Measurements from ENCODE around the gene SMAD3.
"Not testable (repeated sequence)": the region's sequence is repeated elsewhere in the genome, so short reads cannot be mapped to it uniquely, and the experiment has no call there.

SMAD3 gene

DNA sequence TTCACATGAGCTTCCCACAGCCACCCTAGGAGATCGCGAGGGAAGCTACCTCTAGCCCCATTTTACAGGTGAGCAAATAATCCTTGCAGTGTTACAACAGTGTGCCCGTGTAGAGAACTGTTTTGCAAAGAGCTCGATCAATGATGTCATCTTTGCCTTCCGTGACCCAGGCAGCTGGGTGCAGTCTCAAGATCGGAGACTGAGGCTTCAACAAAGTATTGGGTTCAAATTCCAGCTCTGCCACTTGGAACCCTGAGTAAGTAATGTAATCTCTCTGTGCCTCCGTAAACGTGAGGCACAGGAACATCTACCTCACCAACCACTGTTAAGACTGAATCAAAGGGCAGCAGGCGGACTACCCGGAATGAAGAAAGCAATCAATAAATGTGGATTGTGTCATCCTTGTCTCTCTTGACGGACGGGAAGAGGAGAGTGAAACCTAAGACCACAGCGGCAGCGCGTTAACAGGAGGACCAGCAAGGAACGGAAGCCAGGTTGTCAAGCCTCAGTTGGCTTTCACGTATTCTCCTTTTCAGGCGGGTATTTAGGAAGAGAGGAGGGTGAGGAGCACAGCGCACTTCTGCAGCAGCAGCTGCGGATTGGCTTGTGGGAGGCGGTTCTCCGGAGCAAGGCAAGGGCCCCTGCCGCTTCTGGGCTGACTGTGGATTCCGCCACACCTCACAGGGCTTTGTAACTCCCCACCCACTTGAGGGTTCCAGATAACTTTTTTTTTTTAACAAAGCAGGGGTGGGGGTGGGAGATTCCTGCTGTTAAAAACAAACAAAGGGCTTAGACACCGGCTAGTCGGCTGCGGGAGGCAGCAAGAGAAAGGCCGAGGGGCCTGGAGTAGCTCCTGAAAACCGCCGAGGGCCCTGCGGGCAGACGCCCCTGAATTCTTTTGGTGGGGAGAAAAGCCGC is 1.5 kb upstream of the SMAD3 start:
- DNase-seq (ENCODE audit: low read depth) = no peak

DNA sequence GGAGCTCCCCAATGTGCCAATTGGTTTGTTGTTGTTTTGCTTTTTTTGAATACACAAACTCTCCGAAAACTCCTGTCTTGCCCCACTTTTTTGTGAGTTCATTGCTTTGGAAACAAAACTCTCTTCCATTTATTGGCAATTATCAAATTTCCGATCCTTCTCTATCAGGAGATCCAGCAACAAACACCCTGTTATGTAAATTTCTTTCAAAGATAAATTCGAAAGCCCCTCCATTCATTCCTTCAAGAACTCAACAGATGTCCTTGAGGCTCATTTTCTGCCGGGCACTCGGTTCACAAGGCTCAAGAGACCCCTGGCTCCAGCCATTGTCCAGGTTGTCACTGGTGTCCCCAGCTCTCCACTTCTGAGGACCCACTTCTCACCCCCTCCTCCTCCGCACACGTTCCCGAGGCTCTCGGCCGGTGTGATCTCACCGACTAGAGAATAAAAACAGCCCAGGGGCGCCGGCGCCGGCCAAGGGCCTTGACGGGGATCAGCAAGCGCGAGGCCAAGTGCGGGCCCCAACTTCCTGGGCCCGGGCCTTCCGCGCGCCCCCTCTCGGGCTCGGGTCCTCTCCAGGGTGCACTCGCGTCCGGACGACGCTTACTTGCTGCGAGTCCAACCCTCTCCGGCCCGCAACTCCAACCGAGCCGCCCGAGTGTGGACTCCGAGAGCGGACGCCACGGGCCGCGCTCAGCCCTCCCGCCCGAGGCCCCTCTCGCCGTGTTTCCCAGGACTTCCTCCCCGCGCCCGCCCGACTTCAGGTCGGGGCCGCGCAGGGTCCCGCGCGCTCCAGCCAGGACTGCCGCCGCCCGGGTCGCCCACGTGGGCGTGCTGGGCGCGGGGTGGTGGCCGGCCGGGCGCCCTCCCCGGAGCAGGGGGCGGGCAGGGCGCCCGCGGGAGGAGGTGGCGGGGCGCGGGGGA is 533 bp upstream of the SMAD3 start:
- DNase-seq (ENCODE audit: low read depth) = no peak

DNA sequence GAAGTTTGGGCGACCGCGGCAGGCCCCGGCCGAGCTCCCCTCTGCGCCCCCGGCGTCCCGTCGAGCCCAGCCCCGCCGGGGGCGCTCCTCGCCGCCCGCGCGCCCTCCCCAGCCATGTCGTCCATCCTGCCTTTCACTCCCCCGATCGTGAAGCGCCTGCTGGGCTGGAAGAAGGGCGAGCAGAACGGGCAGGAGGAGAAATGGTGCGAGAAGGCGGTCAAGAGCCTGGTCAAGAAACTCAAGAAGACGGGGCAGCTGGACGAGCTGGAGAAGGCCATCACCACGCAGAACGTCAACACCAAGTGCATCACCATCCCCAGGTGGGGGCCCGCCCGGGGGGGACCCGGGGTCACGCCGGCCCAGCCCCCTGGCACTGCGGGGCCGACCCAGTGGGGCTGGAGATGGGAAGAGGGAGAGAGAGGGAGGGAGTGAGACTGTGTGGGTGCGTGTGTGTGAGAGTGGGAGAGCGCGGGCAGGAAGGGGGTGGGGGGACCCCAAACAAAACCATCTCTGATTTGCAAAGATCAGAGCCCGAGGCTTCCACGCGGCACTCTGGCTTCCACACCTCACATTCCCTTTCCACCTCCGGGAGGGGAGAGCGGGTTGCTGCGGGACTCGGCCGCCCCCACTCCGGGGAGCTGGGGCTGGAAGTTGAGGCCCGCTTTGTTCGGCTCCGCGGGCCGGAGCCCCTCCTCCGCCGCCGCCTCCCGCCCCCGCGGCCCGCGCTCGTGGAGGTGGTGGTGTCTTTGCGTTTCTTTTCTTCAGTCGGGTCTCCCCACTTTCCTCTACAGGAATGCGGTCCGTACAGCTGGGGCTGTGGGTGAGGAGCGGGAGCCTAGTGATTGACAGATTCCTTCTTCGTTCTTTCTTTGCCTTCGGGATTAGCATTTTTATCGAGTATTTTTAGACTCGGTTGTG is 898 bp downstream of the SMAD3 start:
- DNase-seq (ENCODE audit: low read depth) = no peak

DNA sequence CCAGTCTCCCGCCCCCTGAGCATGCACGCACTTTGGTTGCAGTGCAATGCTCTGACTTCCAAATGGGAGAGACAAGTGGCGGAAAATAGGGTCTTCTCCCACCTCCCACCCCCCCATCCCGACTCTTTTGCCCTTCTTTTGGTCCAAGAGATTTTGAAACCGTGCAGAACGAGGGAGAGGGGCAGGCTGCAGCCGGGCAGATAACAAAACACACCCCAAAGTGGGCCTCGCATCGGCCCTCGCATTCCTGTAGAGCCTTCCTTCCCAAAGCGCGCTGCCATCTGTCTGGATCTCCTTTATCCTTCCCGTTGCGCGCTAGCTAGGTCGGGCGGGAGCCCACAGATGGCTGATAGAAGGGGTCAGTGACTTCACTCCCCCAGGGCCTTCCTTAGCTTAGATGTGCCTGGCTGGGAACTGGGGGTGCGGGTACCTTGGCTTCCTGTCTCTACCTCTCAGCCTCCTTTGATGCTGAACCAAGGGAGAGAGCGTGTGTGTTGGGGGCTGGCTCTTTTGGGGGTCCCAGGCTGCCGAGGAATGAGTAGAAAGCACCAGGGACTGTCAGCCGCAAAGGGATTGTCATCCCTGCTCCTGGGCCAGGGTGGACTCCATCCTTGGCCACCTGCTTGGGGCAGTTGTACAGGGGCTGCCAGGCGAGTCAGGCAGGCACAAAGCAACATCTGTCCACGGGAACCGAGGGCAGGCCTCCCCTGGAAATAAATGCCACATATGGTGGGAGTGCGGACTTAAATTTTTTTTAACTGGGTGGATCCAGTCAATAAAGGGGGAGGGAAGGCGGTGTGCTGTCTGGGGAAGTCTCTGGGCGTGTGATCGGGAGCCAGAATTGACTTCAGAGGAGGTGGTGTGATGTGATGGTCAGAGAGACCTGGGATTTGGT is 1.8 kb downstream of the SMAD3 start:
- DNase-seq (ENCODE audit: low read depth) = no peak

DNA sequence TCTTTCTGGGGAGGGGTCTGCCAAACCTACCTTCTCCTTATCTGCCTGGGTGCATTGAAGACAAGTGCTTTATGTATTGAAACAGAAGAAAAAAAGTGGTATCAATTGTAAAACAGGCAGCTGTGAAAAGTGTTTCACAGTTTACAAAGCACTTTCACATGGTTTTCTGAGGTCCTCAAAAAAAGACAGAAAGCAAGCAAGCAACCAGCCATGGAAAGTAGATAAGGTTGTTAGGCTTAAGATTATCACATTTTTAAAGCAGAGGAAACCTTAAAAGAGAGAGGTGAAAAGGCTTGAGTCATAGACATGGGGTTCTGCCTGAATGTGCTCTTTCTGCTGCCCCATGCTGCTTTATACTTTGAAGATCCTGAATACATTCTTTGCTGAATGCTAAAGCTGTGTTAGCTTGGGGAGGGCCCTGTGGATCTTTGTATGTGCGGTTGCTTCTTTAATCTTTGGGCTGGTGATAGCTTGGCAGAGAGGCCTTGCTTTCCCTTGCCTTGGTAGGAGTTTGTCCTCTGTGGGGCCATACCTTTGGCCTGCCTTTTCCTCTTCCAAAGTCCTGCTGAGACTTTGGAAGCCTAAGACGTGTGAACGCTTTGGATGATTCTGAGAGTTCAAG is 2.6 kb downstream of the SMAD3 start:
- no peak for DNase-seq (ENCODE audit: low read depth)

DNA sequence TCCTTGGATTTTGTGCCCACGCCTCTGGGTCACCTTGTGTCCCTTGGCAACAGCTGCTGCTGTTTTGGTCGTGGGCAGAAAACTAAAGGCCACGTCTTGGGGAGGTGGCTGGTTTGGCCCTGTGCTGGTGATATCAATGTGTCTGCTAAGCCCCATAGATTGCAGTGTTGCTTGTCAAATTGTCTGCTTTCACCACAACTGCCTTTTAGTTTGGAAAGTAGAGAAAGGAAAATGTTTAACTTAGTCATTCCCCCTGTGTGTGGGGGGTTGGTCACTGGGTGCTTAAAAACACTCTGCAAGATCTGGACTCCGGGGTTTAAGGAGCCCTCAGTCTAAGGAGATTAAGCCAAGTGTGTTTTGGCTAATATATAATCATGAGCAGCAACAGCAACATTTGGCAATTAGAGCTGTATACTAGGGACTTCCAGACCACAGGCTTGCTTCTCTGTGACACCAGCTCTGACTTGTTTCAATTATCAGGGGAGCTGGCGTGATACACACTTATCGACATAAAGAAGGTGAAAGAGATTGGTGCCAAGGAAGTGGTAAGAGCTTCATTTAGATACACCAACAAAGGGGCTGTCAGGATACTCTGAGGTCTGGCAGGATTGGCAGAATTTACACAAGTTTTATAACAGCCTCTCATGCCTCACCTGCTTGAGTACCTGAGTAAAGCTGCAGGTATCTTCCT is 3.5 kb downstream of the SMAD3 start:
- no peak for DNase-seq (ENCODE audit: low read depth)

DNA sequence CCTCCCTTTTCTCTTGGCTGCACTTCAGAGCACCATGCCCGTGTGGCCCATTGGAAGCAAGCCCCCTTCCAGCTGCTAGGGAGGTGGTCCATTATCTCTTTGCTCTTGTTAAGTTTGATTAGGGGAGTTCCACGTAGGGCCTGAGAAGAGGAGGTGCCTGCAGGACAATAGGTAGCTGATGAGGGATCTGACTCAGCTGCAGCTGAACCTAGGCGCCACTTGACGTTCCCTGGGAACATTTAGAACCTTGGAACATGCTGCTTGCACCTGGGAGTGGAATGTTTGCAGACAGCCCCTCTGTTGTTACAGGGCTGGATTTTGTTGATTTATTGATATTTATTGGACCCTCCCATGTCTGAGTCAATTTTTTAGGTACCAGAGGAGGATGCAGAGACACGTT is 4.7 kb downstream of the SMAD3 start:
- no peak for DNase-seq (ENCODE audit: low read depth)

DNA sequence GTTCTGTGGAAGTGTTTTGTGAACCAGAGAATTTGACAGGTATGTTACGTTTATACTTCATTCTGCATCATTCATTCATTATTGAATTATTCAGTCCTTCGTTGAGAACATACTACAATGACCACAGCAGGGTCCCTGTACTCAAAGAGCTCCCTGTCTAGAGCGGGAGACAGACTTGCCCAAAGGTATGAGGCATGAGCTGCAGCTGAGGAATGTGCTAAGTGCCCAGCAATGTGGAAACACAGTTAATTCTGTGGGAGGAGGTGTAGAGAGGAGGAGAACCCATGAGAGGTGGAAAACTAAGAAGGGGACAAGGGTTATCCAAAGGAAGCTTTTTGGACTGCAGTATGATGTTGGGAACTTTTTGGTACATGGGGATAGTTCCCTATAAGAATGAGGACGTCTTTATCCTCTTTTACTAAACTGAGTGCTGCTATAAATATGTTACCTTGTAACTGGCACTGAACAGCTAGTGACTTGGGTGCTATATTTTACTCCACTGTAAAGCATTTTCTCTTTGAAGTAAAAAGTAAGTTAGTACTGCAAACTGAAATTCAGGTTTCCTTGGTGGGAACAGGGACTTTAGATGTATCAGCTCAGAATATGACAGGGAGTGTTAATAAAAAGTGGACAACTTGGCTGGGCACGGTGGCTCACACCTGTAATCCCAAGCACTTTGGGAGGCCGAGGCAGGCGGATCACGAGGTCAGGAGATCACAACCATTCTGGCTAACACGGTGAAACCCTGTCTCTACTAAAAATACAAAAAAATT is 5.7 kb downstream of the SMAD3 start:
- no peak for DNase-seq (ENCODE audit: low read depth)

DNA sequence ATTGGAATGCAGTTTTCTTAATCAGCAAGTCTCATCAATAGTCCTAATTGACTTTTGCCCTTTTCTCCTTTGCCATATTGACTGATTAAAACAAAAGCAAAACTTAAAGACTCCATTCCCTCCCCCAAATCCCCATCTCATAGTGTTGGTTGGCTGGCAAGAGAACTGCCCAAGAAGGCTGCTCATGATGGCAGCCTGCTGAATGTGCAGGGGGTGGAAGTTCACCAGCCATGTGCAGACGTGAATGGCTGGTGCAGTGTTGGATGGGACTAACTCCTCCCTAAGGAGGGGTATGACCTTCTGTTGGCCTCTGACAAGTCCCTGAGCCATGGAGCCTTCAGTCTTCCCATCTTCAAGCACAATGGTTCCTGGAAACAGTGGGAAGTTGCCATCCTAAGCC is 7.0 kb downstream of the SMAD3 start:
- DNase-seq (ENCODE audit: low read depth) = no peak

DNA sequence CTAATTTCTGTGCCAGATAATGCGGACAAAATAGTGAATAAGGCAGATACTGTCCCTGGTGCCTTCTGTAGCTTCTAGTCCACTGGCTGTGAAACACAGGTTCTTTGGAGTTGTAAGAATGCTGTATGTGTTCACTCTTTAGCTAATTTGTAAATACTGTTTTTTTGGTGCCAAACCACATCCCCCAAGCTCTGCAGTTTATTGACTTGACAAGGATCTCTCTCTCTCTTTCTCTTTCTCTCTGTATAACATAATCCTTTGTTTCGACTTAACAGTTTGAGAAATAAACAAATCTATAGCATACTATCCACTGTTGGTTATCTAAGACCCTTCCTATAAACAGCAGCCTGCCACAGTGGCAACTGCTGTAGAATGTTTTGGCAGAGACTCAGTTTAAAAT is 7.6 kb downstream of the SMAD3 start:
- DNase-seq (ENCODE audit: low read depth) = no peak

DNA sequence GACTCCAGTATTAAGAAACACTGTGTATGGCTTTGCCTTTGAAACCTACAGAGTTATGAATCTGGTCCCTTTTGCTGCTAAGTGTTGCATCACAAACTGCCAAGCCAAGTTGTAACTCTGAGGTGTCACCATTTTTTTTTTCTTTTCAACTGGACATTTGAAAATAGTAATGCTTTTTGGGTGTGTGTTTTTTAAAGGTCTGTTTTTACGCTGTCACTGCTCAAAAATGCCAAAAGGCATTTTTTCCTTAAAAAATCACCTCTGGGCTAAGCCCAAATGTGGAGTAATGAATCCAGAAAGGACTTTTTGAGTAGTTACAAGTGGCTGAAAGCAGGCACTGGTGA is 9.5 kb downstream of the SMAD3 start:
- DNase-seq (ENCODE audit: low read depth) = no peak

DNA sequence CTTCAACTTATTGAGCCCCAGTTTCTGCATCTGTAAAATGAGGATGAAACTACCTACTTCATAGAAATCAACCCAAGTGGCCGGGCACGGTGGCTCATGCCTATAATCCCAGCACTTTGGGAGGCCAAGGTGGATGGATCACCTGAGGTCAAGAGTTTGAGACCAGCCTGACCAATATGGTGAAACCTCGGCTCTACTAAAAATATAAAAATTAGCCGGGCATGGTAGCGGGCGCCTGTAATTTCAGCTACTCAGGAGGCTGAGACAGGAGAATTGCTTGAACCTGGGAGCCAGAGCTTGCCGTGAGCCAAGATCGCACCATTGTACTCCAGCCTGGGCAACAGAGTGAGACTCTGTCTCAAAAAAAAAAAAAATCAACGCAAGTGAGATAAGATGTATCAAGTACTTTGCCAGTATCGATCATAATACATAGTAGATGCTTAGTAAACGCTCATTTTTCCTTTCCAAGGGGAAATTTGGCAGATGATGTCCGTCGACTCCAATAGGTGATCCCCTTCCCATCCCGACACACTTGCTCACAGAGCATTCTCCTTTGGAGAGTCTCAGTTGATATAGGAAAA is 10.2 kb downstream of the SMAD3 start:
- not testable (repeated sequence) for DNase-seq (ENCODE audit: low read depth)

DNA sequence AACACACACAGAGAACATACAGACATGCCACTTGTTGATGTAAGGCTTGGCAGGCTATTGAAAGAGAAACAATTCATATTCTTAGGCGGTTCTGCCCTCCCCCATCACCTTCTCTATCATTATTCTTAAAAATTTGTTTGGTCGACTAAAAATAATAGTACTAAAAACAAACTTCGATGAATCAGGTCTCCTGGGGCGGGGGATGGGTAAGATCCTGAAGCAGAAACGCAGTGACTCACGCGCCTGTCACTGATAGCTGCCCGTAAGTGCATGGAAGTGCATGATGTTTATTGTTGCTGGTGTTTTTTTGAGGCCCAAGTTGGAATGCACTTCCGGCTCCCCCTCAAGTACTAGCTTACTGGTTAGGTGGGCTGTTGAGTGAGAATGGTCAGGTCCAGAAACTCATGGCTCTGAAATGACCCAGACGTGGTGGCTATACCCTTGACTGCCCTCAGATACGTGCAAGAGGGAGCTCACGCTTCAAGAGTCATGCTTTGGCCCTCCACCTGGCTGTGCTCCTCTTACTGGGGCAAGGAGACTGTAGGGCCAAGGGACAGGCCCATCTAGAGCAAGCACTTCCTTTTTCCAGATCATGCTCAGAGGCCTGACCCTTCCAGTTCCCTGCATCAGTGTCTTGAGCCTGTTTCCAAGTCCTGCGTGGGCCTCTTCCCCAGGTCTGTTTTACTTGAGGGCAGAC is 10.9 kb downstream of the SMAD3 start:
- DNase-seq (ENCODE audit: low read depth) = no peak

DNA sequence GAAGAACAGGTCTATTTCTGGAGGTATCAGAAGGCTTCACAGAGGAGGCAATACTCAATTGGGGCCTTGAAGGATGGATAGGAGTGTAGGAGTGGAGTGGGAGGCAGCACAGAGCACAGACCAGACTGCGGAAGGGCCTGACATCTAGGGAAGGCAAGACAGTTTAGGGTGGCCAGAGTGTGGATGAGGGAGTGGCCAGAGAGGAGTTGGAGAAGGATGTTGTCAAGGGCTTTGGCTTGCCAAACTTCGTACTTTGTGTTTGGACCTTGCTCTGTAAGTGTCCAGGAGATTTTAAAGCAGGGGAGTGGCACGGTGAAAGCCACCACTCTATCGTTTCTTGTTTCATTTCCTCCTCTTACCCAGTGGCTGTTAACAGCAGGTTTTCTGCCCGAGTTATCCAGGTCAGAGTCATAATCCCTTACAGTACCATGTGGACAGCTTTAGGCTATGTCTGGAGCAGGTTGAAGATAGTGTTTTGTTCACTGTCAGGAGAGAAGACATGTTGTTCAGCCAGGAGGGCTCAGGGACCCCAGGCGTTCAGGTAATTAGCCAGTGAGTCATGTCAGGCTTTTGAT is 12.3 kb downstream of the SMAD3 start:
- DNase-seq (ENCODE audit: low read depth) = no peak

DNA sequence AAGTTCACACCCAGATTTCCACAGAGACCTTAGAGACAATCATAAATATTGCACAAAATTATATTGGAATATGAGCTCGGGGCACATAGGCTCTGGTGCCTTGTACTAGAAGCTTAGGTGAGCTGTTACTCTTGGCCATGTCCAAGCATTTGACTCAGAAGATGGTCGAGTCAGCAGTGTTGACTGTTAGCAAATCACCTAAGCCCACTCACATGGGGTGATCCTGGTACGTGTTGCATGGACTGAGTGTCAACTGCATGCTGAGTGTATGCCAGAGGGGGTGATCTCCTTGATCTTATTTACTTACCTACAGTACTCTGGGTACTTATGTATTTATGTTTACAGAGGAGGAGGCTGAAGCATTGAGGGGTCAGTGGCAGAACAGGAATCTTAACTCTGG is 14.0 kb downstream of the SMAD3 start:
- DNase-seq (ENCODE audit: low read depth) = no peak

DNA sequence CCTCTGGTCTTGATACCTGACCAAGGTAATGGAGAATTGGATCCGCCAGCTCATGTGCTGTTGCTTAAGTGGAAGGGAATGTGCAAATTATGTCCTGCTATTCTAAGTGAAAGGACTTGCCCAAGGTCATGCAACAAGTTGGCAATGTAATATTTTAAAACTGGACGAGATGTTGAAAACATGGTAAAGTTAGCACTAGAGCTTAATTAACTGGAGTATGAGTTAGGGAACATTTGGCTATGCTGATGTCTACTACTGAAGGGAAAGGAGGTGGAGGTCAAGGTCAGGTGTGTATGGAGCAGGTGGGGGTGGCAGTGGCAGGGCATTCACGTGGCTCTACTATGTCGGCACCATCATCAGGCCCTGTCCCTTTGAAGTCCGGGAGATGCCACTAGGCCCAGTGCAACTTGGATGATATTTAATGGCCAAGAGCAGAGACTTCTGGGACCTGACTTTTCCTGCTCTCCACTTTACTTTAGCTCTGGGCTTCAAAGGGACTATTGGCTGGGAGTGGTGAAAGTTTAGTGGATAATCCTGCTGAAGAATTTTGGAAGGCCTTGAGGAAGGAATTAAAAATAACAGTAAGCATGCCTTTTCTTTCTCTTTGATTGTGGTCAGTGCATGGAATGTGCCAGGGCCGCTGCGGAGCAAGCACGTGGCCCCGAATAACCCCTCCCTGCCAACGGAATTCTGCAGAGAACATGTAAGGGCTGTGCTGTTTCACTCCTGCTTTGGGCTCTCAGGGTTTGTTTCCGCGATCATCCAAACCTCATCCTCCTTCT is 14.9 kb downstream of the SMAD3 start:
- DNase-seq (ENCODE audit: low read depth) = no peak

DNA sequence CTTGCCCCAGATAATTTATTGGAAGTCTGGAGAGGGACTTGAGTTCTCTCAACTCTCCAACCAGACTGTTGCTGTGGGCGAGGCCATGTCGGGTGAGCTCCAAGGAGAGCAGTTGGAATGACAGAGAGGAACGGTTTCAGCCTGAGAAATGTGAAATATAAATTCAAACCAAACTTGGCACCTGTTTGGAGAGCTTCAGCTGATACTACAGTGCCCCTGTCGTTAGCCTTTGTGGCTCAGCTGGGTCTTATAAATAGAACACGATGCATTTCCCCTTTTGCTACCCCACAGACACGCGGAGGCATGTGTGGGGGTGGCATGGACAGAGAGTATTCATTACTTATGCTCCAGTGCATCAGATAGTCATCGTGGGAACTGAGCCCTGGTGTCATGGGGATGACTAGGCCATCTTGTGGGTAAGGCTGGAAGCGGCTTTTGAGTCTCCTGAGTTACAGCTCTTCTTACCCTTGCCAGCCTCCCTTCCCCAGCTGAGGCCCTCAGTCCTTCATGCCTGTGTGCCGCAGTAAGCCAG is 15.6 kb downstream of the SMAD3 start:
- peak; percentile 59 for DNase-seq (ENCODE audit: low read depth)

Data from activated T-cell treated with anti-CD3 and anti-CD28 coated beads for 48 hours (primary cell).